Spinal cord (tissue), 10 donors: ENCODE measurements around the gene AFTPH. TPM values are rescaled to one million over a fixed set of nuclear protein-coding genes. Genes with fewer than 3 reads are reported as not detected.
A peak's percentile ranks its signal among the peaks of the same experiment; 100 is the strongest.

ENCODE experiments used
- DNase-seq, 6 donors: peaks; one replicate each; pipeline versions ENCODE4 v3.0.0 to v3.0.0-alpha.2; 2013 to 2015; ENCODE audit warnings: low spot score in 6 of 6, low read depth in 4 of 6
- H3K27ac ChIP-seq: one replicate; pipeline ENCODE4 v1.5.1; 2013; ENCODE audit warnings: low read depth, low read length, control low read depth
- H3K27me3 ChIP-seq: one replicate; pipeline ENCODE4 v1.6.1; 2013; ENCODE audit warnings: low read length; ENCODE audit not compliant: control insufficient read depth, insufficient read depth
- H3K36me3 ChIP-seq: one replicate; pipeline ENCODE4 v1.6.1; 2013; ENCODE audit warnings: low read length; ENCODE audit not compliant: control insufficient read depth, insufficient read depth
- H3K4me1 ChIP-seq: one replicate; pipeline ENCODE4 v1.6.1; 2013; ENCODE audit warnings: low read length; ENCODE audit not compliant: control insufficient read depth, insufficient read depth
- H3K4me3 ChIP-seq: one replicate; pipeline ENCODE4 v1.5.1; 2013; ENCODE audit warnings: low read depth, low read length, control low read depth
- H3K9me3 ChIP-seq: one replicate; pipeline ENCODE4 v1.6.1; 2013; ENCODE audit warnings: low read length; ENCODE audit not compliant: control insufficient read depth, insufficient read depth
- WGBS: methylation state at CpG from one replicate; pipeline ENCODE4 v1.1.5; 2013; ENCODE audit warnings: missing lambda C conversion rate; ENCODE audit not compliant: insufficient coverage; 5-methylcytosine and 5-hydroxymethylcytosine counted together
- polyA plus RNA-seq, 2 donors: library from polyadenylated mRNA; unstranded; fragments of 120-200 nt; gene quantifications; one replicate each; pipeline ENCODE4 v1.2.1, GENCODE V29; 2013; ENCODE audit not compliant: insufficient read length in 2 of 2
- total RNA-seq, 2 donors: library from RNA; depleted of rRNA in 1 of 2; stranded (reverse); fragments of 120-200 nt in 1 of 2; fragments of >200 nt in 1 of 2; gene quantifications; one replicate each; pipeline versions ENCODE4 v1.2.3 to v1.2.4, GENCODE V29; 2013 to 2014
- donor health status: healthy.

Gene AFTPH
- total and polyA plus RNA-seq, 4 donors, result 38.0 to 63.6 (median 50.6) TPM

- Histone ChIP-seq H3K9me3 (no peaks in the 10 kb centered on the region), H3K36me3 (no peaks in the 10 kb centered on the region), H3K4me3 (no peak overlapping the region), H3K27me3 (no peaks in the 10 kb centered on the region), H3K4me1 (no peaks in the 10 kb centered on the region), H3K27ac (no peak overlapping the region)
- DNase-seq, result peak in 2 of 6 donors; percentile 37 to 45
- WGBS, result 57% methylated on average over 1 of the region's 4 CpGs
Measured at GRCh38 chr2:64595397-64596176, 71.5 kb downstream of the AFTPH start.

DNA sequence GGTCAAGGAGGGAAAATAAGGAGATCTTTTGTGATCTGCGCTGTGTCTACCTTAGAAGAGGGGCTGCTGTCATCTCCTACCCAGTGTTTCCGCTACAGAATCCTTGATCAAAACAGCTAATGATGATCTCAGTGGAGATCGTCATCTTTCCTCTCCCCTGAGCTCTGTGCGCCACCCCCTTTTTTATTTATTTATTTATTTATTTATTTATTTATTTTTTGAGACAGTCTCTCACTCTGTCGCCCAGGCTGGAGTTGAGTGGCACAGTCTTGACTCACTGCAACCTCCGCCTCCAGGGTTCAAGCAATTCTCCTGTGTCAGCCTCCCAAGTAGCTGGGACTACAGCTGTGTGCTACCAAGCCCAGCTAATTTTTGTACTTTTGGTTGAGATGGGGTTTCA is 74.1 kb downstream of the AFTPH start:
- 100% methylated on average over 2 of the region's 6 CpGs for WGBS
- no peaks in the 10 kb centered on the region for H3K36me3 ChIP-seq
- no peaks in the 10 kb centered on the region for H3K4me1 ChIP-seq
- H3K9me3 ChIP-seq, result no peaks in the 10 kb centered on the region
- H3K27ac ChIP-seq, result no peak overlapping the region
- no peak overlapping the region for H3K4me3 ChIP-seq
- no peak for DNase-seq
- H3K27me3 ChIP-seq, result no peaks in the 10 kb centered on the region

- H3K4me3 ChIP-seq, result no peak overlapping the region
- no peaks in the 10 kb centered on the region for H3K9me3 ChIP-seq
- H3K4me1 ChIP-seq, result no peaks in the 10 kb centered on the region
- peak in 2 of 6 donors; percentile 24 to 25 for DNase-seq
- H3K36me3 ChIP-seq, result no peaks in the 10 kb centered on the region
- whole genome bisulfite sequencing, result 46% methylated on average over 3 of the region's 3 CpGs
- H3K27ac ChIP-seq, result no peak overlapping the region
- no peaks in the 10 kb centered on the region for H3K27me3 ChIP-seq
Measured at GRCh38 chr2:64599469-64599868, 75.3 kb downstream of the AFTPH start.

GRCh38 chr2:64601034-64601754 is 77.1 kb downstream of the AFTPH start:
- no peak overlapping the region for H3K27ac ChIP-seq
- H3K9me3 ChIP-seq, result no peaks in the 10 kb centered on the region
- WGBS, result 81% methylated on average over 4 of the region's 8 CpGs
- H3K36me3 ChIP-seq, result no peaks in the 10 kb centered on the region
- H3K4me1 ChIP-seq, result peaks cover 7% of the 10 kb centered on the region
- peak in 1 of 6 donors; percentile 35 for DNase-seq
- no peaks in the 10 kb centered on the region for H3K27me3 ChIP-seq
- H3K4me3 ChIP-seq, result no peak overlapping the region

DNA sequence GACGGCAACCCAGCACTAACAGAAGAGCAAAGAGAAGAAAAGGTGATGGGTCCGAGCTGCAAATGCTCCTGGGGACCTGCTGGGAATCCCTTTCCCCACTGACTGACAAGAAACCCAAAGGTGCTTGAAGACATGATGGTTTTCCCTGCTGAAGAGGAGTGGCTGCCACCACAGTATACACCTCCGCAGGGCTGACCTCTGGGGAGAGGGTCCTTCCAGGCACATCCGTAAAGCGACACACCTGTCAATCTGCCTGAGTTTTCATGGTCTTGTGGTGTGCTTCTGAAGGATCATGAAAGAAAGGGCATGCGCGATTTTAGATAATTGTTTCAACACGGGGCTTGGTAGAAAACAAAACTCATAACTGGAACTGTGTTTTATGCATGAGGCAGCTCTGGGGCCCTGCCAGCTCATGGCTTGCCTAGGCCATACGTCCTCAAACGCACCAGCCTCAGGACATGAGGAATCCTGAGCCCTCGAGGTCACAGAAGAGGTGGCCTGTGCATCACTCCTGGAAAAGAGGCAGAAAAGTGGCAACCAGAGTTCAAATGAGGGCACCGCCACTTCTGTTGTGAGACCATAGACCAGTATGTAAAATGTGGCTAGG is 77.8 kb downstream of the AFTPH start:
- Histone ChIP-seq H3K27me3 (no peaks in the 10 kb centered on the region), H3K4me1 (peaks cover 7% of the 10 kb centered on the region), H3K9me3 (no peaks in the 10 kb centered on the region), H3K36me3 (no peaks in the 10 kb centered on the region), H3K4me3 (no peak overlapping the region), H3K27ac (no peak overlapping the region)
- 82% methylated on average over 10 of the region's 12 CpGs for WGBS
- no peak for DNase-seq

GRCh38 chr2:64602436-64602835 is 78.3 kb downstream of the AFTPH start:
- Histone ChIP-seq H3K27me3 (no peaks in the 10 kb centered on the region), H3K27ac (no peak overlapping the region), H3K36me3 (no peaks in the 10 kb centered on the region), H3K4me1 (peaks cover 7% of the 10 kb centered on the region), H3K4me3 (no peak overlapping the region), H3K9me3 (no peaks in the 10 kb centered on the region)
- DNase-seq, result no peak
- 100% methylated on average over 3 of the region's 11 CpGs for WGBS

GRCh38 chr2:64604155-64604554 is 80.0 kb downstream of the AFTPH start:
- Histone ChIP-seq H3K4me3 (no peak overlapping the region), H3K36me3 (no peaks in the 10 kb centered on the region), H3K27me3 (no peaks in the 10 kb centered on the region), H3K27ac (no peak overlapping the region), H3K4me1 (peaks cover 20% of the 10 kb centered on the region), H3K9me3 (no peaks in the 10 kb centered on the region)
- no peak for DNase-seq
- 94% methylated on average over 2 of the region's 2 CpGs for WGBS

- WGBS, result 52% methylated on average over 2 of the region's 6 CpGs
- Histone ChIP-seq H3K27ac (no peak overlapping the region), H3K4me3 (no peak overlapping the region), H3K4me1 (peaks cover 26% of the 10 kb centered on the region), H3K27me3 (peaks cover 6% of the 10 kb centered on the region), H3K9me3 (no peaks in the 10 kb centered on the region), H3K36me3 (no peaks in the 10 kb centered on the region)
- peak in 2 of 6 donors; percentile 66 to 67 for DNase-seq
Measured at GRCh38 chr2:64605026-64605471, 80.9 kb downstream of the AFTPH start.

DNA sequence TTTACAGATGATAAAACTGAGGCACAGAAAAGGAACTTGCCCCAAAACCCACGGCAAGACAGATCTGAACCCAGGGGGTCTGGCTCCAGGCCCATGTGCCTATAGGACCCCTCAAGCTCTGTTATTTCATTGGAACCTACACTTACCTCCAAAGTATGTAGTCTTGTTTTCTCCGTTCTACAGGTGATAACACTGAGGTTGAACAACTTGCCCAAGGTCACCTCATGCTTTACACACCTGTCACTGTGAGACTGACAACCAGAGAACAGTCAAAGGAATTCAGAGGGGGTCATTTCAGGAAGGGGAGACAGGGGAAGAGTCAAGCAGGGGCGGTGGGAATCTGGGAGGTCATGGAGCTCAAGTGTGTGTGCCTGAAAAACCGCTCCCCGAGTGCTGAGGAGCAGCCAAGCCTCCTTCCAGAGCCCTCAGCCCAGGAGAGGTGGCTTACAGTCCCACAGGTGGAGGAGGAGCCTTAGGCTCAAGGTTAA is 81.9 kb downstream of the AFTPH start:
- Histone ChIP-seq H3K9me3 (no peaks in the 10 kb centered on the region), H3K4me3 (no peak overlapping the region), H3K27me3 (peaks cover 9% of the 10 kb centered on the region), H3K36me3 (no peaks in the 10 kb centered on the region), H3K27ac (no peak overlapping the region), H3K4me1 (peaks cover 26% of the 10 kb centered on the region)
- WGBS, result 82% methylated on average over 3 of the region's 5 CpGs
- no peak for DNase-seq
